H4 (cell line): Measurements from ENCODE around the gene FBXL14. TPM values are rescaled to one million over a fixed set of nuclear protein-coding genes. Genes with fewer than 3 reads are reported as not detected.
"Not testable (repeated sequence)": the region's sequence is repeated elsewhere in the genome, so short reads cannot be mapped to it uniquely, and the experiment has no call there.

Experiments
- DNase-seq: peaks from one replicate; pipeline ENCODE4 v3.0.0-alpha.2; 2015; ENCODE audit warnings: low spot score
- total RNA-seq: library from RNA; depleted of rRNA; stranded (reverse); fragments of >200 nt; shearing (Covaris generic); gene quantifications from 2 replicates; pipeline ENCODE4 v1.2.3, GENCODE V29; 2014

The FBXL14 gene
- total RNA-seq, 1 experiment from 2014 or later: 6.1 TPM

GRCh38 chr12:1620092-1620491 lies 25.7 kb upstream of the FBXL14 start:
- DNase-seq: no peak

- DNase-seq: no peak
These were observed 25.2 kb upstream of the FBXL14 start for GRCh38 chr12:1619587-1619986.

DNA sequence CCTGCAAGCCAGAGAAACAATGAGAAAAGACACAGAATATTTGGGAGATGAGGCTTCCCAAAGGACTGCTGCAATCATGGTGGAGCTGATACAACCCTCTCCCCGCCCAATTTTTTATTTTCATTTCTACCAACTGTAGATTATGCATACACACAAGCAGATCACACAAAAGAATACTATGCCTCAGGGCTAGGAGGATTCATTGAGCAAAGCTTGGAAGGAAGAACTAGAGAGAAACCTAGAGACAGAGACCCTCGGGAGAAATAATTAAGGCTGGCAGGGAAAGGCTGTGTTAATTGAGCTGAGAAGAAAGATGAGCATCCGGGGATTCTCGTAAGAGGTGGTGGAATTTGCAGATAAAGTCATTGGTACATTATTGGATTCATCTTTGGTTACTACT lies 24.8 kb upstream of the FBXL14 start:
- no peak for DNase-seq

DNA sequence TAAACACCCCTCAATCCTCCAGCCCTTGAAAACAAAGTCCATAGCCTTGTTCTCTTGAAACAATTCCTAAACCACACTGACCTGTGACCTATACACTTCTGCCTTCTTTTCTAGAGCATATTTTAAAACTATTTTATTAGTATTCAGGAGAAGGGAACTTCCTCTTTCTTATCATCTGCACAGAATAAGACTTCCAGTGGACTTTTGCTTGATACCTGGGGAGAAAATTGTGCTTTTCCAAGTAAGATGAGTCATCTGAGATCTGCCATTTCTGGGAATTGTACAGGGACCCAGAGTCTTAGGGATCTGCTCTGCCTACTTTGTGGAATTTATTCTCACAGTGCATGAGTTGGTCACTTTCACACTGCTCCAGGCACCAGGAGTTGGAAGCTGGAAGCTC lies 24.1 kb upstream of the FBXL14 start:
- no peak for DNase-seq

GRCh38 chr12:1616233-1617066 lies 22.1 kb upstream of the FBXL14 start:
- DNase-seq: no peak

DNA sequence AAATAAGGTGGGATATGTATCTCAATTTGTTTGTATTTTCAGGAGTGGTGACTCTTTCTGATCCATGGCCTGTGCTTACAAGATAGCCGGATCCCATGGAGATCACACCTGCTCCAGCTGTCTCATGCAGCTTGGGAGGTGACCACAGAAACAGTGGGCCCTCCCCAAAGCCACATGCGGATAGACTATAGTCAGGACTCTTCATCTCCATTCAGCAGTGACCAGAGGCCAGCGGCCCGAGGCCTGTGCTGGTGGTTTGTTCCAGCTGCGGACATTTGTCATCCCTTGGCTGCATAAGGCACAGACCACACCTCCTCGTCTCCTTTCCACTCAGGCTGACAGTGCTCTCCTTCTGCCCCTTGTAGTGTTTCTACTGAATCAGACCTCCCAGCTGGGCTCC lies 20.0 kb upstream of the FBXL14 start:
- DNase-seq: no peak

- no peak for DNase-seq
These were observed 19.5 kb upstream of the FBXL14 start for GRCh38 chr12:1613860-1614259.

DNA sequence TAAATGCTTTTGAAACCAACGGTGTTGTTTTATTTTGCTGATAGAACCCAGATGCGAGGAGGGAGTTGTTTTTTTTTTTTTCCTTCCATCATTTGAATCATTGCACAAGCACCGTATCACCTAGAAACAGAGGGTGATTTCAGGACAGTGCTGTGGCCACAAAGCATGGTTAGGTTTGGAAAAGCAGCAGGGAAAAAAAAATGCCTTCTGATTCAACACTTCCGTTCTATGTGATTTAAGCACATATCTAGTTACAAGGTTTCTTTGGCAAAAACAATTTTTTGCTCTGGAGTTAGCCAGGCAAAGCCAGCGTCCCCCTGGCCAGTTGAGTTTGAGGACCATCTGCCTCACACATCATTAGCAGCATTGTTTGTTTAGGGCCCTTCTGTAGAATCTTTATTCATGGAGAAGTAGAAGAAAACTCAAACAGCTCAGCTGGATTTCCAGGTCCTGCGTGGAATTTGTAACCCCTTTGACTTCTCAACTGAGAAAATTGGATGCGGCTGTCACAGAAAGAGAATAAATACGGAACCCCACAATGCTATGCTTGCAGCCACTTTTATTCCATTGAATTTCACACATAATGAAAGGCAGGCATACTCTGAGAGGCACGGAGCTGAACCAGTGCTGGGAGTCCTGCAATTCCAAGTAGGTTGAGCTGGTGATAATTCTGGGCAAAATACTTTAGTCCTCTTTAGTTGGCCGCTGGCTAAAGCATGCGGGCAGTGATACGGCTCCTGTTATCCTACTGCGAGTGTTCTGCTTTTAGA lies 17.6 kb upstream of the FBXL14 start:
- DNase-seq: peak; percentile 87

GRCh38 chr12:1610072-1610643 lies 15.8 kb upstream of the FBXL14 start:
- no peak for DNase-seq

DNA sequence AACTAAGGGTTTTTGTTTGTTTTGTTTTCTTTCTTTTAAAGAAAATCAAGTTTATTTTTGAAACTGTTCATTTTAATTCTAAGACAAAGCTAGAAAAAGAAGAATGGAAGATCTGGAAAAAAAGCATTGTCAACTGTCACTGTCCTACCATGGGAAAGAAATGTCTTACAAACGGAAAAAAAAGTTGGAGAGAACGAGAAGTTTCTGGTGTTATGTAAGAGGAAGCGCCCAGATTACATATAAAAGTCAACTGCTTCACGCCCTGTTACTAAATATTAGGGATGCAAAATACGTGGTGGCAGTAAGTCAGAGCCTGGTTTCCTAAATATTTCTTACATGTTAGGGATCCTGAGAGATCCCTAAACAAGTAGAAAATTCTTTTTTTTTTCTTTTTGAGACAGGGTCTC lies 14.3 kb upstream of the FBXL14 start:
- no peak for DNase-seq

DNA sequence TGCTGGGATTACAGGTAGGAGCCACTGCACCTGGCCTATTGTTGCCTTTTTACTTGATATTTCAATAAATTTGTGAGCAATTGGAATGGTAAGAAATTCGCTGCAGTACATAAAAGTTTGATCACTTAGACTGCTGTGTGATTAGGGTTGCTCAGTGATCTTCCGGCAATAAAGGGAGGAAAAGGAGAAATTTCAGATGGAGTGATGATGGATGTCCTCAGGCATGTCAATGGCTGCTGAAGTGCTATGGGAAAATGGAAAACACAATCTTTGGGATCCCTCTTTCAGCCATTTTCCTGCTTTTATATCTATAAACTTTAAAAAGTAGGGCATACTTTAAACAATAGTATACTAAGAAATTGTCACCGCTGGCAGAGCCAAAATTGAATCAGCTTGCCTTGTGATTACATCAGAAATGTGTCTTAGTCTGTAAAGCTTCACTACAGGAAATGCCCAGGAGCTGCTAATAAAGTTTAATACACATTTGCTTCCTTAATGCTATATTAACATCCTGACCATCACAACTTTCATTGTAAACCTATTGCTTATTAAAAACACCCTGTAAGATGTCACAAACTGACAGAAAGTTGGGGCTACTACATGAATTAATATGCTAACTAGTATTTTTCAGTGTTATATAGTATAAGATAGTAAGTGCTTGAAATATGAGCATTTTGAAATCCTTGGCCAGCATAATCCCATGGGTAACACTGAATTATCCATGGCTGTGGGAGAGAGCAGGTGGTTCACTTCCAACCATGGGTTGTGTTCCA lies 13.7 kb upstream of the FBXL14 start:
- peak; percentile 37 for DNase-seq

DNA sequence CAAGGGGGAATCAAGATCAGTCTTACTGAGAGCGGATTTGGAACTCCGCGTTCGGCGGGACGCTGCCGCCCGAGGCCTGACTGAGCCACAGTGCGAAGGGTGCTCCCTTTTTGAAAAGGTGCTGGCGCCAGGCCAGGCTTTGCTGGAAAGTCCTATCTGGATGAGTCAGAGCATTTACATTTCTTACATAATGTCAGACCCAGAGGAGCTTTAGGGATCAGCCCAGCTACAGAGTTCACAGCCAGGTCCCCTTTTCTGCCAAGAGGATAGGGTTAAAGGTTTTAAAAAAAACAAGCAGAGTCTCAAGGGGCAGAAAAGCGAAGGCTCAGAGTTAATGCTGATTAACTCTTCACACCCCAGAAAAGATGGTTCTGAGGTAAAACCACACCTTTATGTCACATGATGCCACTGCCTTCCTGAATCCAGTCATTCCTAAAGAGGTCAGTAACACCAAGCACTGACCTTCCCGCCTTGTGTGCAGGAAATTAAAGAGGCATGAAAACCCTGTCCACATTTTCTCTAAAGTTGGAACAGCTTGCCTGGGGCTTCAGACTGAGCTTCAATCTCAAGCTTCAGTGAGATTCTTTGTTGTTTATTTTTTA lies 11.7 kb upstream of the FBXL14 start:
- DNase-seq: peak; percentile 90

- peak; percentile 92 for DNase-seq
These were observed 11.0 kb upstream of the FBXL14 start for GRCh38 chr12:1605129-1606020.

DNA sequence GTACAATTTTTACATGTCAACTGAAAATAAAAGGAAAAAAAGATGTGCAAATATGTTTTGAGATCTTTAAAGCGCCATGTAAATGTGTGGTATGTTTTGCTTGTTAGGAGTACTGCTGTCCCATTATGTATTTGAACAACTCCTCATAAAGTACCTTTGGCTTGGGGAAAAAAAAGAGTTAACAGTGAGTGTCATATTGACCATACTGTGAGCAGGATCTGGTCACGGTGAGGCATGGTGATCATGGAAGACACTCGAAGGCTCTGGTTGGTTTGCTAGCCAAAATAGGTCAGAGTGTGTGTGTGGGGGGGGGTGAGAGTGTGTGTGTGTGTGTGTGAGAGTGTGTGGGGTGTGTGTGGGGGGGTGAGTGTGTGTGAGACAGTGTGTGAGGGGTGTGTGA lies 10.1 kb upstream of the FBXL14 start:
- no peak for DNase-seq

- DNase-seq: no peak
These were observed 9.1 kb upstream of the FBXL14 start for GRCh38 chr12:1603269-1603993.

GRCh38 chr12:1602706-1603105 lies 8.3 kb upstream of the FBXL14 start:
- not testable (repeated sequence) for DNase-seq

- DNase-seq: no peak
These were observed 4.4 kb upstream of the FBXL14 start for GRCh38 chr12:1598757-1599156.

DNA sequence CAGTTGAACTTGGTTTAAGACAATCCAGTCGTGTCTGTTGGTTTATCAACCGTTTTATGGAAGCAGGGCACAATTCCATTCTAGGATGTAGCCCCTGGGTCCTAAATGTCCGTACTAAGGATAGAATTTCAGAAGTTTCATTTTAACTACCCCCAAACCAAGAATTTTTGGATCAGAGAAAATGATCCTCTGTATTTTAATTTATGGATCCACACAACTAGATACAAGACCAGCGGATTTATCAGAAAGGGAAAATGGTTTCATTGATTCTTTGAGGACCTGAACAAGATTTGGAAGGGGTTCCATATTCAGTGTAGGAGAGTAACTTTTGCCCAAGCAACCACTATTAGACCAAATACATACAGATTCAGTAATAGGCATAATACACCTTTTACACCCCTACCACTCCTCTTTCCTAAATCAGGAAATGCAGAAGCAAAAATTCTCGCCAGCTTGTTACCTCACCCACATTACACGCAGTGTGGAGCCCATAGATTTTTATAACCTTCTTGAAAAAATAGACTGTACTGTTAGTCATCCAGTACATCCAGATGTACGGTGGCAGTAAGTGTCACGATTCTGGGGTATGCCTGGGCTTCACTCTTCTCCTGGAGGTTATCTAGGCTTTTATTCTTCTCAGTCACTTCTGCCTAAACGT lies 1.4 kb upstream of the FBXL14 start:
- no peak for DNase-seq

- no peak for DNase-seq
These were observed 713 bp upstream of the FBXL14 start for GRCh38 chr12:1595026-1595561.
